TTC549 (cell line): ENCODE data around the gene MXD4.
"Not testable (repeated sequence)": the region's sequence is repeated elsewhere in the genome, so short reads cannot be mapped to it uniquely, and the experiment has no call there.

Source experiments
- FAIRE-seq: peaks from 2 replicates; lab custom pipeline; 2012; peaks lifted over from hg19 to GRCh38; lab: Jason Lieb, UNC

MXD4 gene

GRCh38 chr4:2219233-2219760, 42.6 kb downstream of the MXD4 start:
- no peak for FAIRE-seq

- no peak for FAIRE-seq
These were observed 43.5 kb downstream of the MXD4 start for GRCh38 chr4:2218436-2218835.

- no peak for FAIRE-seq
These were observed 44.2 kb downstream of the MXD4 start for GRCh38 chr4:2217726-2218125.

- FAIRE-seq, result no peak
These were observed 49.1 kb downstream of the MXD4 start for GRCh38 chr4:2212831-2213230.

GRCh38 chr4:2202789-2203188, 59.1 kb downstream of the MXD4 start:
- FAIRE-seq, result not testable (repeated sequence)
